OCI-LY7 (cell line): ENCODE measurements around the gene TMEM259. TPM values are rescaled to one million over a fixed set of nuclear protein-coding genes. Genes with fewer than 3 reads are reported as not detected.

ENCODE experiments used
- BruUV-seq: library from RNA; stranded (reverse); fragments of 400-500 nt; replicated peaks from 2 replicates; lab custom pipeline; 2021; lab: Mats Ljungman, UMichigan
- CTCF ChIA-PET: fragments of 300-600 bp; sonication (Branson Sonifier 250); formaldehyde crosslinking; loops from one replicate; lab custom pipeline; 2022; ENCODE audit warnings: antibody characterized with exemption; ENCODE audit not compliant: unreplicated experiment; lab: Charles Lee
- POLR2A ChIA-PET: fragments of 300-600 bp; sonication (Branson Sonifier 250); formaldehyde crosslinking; loops from one replicate; lab custom pipeline; 2022; ENCODE audit warnings: antibody characterized with exemption; lab: Charles Lee
- DNase-seq: peaks from one replicate; pipeline ENCODE4 v3.0.0-alpha.2; 2015; ENCODE audit warnings: low spot score
- H2AFZ ChIP-seq: fragments of 200-600 bp; sonication (generic), shearing (Covaris generic); 2 replicates; pipeline ENCODE4 v1.6.1; 2014; ENCODE audit warnings: mild to moderate bottlenecking, antibody characterized with exemption, low read length, moderate library complexity
- H3K27ac ChIP-seq: fragments of 200-600 bp; sonication (generic); 2 replicates; pipeline ENCODE4 v1.5.1; 2014; ENCODE audit warnings: mixed run types, low read depth, mild to moderate bottlenecking, moderate library complexity, low read length, inconsistent platforms; ENCODE audit not compliant: poor library complexity, severe bottlenecking
- H3K36me3 ChIP-seq: fragments of 200-600 bp; sonication (generic); 2 replicates; pipeline ENCODE4 v1.6.1; 2014; ENCODE audit warnings: mild to moderate bottlenecking, antibody characterized with exemption, low read length, moderate library complexity, mixed read lengths; ENCODE audit not compliant: insufficient read depth
- H3K4me1 ChIP-seq: fragments of 200-600 bp; sonication (generic); 2 replicates; pipeline ENCODE4 v1.5.1; 2014; ENCODE audit warnings: mild to moderate bottlenecking, low read length; ENCODE audit not compliant: insufficient read depth, poor library complexity, severe bottlenecking
- H3K4me2 ChIP-seq: fragments of 200-600 bp; sonication (generic); 2 replicates; pipeline ENCODE4 v1.6.1; 2014; ENCODE audit warnings: mild to moderate bottlenecking, low read length
- H3K4me3 ChIP-seq: fragments of 200-600 bp; sonication (generic); 2 replicates; pipeline ENCODE4 v1.5.1; 2014; ENCODE audit warnings: mild to moderate bottlenecking, low read depth, low read length; ENCODE audit not compliant: poor library complexity, severe bottlenecking
- H3K79me2 ChIP-seq: fragments of 200-600 bp; sonication (generic); 2 replicates; pipeline ENCODE4 v1.6.1; 2016; ENCODE audit warnings: low read depth, mild to moderate bottlenecking, low read length, moderate library complexity, mixed read lengths; ENCODE audit not compliant: insufficient read depth
- H3K9me2 ChIP-seq: fragments of 200-600 bp; sonication (generic); 2 replicates; pipeline ENCODE4 v1.6.1; 2016; ENCODE audit warnings: mild to moderate bottlenecking, low read length, mixed read lengths; ENCODE audit not compliant: insufficient read depth
- H3K9me3 ChIP-seq: fragments of 200-600 bp; sonication (generic); 2 replicates; pipeline ENCODE4 v1.6.1; 2014; ENCODE audit warnings: mild to moderate bottlenecking, mixed run types, low read length, mixed read lengths
- H4K20me1 ChIP-seq: fragments of 200-600 bp; sonication (generic); 2 replicates; pipeline ENCODE4 v1.6.1; 2014; ENCODE audit warnings: mild to moderate bottlenecking, antibody characterized with exemption, low read length, moderate library complexity, mixed read lengths; ENCODE audit not compliant: insufficient read depth
- EZH2phosphoT487 ChIP-seq: fragments of 200-600 bp; sonication (generic); IDR thresholded peaks from 2 replicates; pipeline ENCODE4 v1.6.1; 2018; ENCODE audit warnings: low read depth, borderline replicate concordance, mild to moderate bottlenecking, mixed run types, antibody characterized with exemption, low read length, moderate library complexity, mixed read lengths
- intact Hi-C: fragments of 100-400 bp; cut with micrococcal nuclease; formaldehyde crosslinking; loops from one replicate; pipeline ENCODE4 v1.10.0; 2022; ENCODE audit not compliant: unreplicated experiment
- total RNA-seq, 2 experiments: library from RNA; depleted of rRNA in 1 of 2; stranded (reverse); fragments of >200 nt in 1 of 2; shearing (Covaris generic) in 1 of 2; gene quantifications; 2 replicates each; pipeline ENCODE4 v1.2.3, GENCODE V29; 2014 to 2022
- TF ChIP-seq, protein P1 (sequence below): fragments of 200-600 bp; sonication (generic); conservative IDR thresholded peaks from 2 replicates; pipeline ENCODE4 v1.5.1; 2014; ENCODE audit warnings: mild to moderate bottlenecking, antibody characterized with exemption, low read length, moderate library complexity, mixed read lengths

Gene TMEM259
- total RNA-seq, 2 experiments from 2014 or later, result 169 to 195 TPM

DNA sequence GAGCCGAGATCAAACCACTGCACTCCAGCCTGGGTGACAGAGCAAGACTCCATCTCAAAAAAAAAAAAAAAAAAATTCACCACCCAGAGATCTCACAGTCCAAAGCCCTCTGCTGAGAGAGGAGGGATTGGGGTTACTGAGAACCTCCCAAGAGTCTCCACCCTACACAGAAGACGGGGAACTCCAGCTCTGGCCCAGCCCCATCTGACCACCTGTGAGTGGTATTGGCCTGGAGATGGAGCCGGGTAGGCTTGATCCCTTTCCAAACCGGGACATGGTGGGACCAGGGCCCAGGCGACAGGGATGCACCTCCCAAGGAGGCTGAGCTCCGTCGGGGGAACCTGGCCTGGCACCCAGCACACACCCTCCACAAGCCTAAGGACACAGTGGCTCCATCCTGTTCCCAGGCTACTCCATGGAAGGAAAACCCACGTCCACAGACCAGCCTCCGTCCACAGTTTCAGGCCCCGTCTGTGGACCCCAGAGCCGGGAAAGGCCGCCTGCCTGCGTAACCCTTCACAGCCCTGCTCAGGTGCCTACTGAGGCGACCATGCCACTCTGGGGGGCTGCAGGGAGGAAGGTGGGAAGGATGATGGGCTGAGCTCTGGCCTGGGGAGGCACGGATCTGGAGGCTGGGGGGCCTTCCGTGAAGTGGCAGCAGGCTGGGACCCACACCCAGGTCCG is 1.8 kb downstream of the TMEM259 start:
- POLR2A ChIA-PET, result interaction anchor here (0.5 to 0.6 kb wide), 2 partner anchors 13 to 171 kb away, joined by 3 read pairs; no protein-coding TSS in a partner anchor
- H2AFZ ChIP-seq, result no peak overlapping the region
- BruUV-seq, result no TSS peak
- intact Hi-C loops, result no loop called here
- no peak for DNase-seq
- H3K9me3 ChIP-seq, result no peaks in the 10 kb centered on the region
- H3K4me2 ChIP-seq, result peak overlapping the region; percentile 94
- peaks cover 62% of the 10 kb centered on the region for H3K79me2 ChIP-seq
- peak overlapping the region; percentile 76 for H3K27ac ChIP-seq
- peaks cover 55% of the 10 kb centered on the region for H3K36me3 ChIP-seq
- peak overlapping the region; percentile 96 for H3K4me3 ChIP-seq
- H3K9me2 ChIP-seq, result no peaks in the 10 kb centered on the region
- TF ChIP-seq EZH2phosphoT487, result no peak
- TF ChIP-seq, protein P1, sequence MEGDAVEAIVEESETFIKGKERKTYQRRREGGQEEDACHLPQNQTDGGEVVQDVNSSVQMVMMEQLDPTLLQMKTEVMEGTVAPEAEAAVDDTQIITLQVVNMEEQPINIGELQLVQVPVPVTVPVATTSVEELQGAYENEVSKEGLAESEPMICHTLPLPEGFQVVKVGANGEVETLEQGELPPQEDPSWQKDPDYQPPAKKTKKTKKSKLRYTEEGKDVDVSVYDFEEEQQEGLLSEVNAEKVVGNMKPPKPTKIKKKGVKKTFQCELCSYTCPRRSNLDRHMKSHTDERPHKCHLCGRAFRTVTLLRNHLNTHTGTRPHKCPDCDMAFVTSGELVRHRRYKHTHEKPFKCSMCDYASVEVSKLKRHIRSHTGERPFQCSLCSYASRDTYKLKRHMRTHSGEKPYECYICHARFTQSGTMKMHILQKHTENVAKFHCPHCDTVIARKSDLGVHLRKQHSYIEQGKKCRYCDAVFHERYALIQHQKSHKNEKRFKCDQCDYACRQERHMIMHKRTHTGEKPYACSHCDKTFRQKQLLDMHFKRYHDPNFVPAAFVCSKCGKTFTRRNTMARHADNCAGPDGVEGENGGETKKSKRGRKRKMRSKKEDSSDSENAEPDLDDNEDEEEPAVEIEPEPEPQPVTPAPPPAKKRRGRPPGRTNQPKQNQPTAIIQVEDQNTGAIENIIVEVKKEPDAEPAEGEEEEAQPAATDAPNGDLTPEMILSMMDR, result no peak
- CTCF ChIA-PET, result no interaction called here
- peaks cover 51% of the 10 kb centered on the region for H3K4me1 ChIP-seq
- H4K20me1 ChIP-seq, result peaks cover 10% of the 10 kb centered on the region

DNA sequence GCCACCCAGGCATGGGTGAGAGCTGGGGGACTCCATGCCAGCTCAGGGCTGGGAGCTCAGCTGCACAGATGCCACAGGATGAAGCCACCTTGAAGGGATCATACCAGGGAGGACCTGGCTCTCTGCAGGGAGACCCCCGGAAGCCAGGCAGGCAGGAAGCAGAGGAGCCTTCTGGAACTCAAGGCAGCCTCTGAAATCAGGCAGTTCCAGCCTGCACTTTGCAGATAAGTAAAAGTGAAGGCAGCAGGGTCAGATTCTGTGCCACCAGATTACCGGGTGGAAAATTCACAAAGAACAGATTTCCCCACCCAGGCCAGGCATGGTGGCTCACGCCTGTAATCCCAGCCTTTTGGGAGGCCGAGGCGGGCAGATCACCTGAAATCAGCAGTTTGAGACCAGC is 2.5 kb downstream of the TMEM259 start:
- Histone ChIP-seq H4K20me1 (peaks cover 10% of the 10 kb centered on the region), H3K79me2 (peaks cover 62% of the 10 kb centered on the region), H2AFZ (no peak overlapping the region), H3K27ac (no peak overlapping the region), H3K9me2 (no peaks in the 10 kb centered on the region), H3K36me3 (peaks cover 62% of the 10 kb centered on the region), H3K4me3 (peak overlapping the region; percentile 96), H3K4me2 (peak overlapping the region; percentile 94), H3K9me3 (no peaks in the 10 kb centered on the region), H3K4me1 (peaks cover 51% of the 10 kb centered on the region)
- intact Hi-C loops, result no loop called here
- CTCF ChIA-PET, result no interaction called here
- BruUV-seq, result no TSS peak
- DNase-seq, result no peak
- TF ChIP-seq EZH2phosphoT487, result no peak
- TF ChIP-seq, protein P1, result no peak
- POLR2A ChIA-PET, result no interaction called here

DNA sequence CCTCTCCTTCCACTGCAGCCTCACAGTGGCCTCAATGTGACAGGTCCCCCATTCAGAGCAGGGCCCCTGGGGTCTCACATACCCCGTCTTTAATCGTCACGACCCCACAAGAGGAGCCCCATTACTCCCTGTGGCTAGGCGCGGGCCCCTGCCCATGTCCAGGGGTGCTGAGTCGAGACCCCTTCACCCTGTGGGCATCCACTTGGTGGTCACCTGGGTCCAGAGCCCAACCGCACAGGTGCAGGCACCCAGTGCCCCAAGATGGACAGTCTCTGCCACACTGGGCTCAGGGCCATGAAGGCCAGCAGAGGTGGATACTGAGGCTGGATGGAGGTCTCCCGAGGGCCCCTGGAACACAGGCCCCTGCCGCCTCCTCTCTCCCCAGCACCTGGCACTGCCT is 3.0 kb downstream of the TMEM259 start:
- H3K9me3 ChIP-seq, result no peaks in the 10 kb centered on the region
- peak overlapping the region; percentile 94 for H3K4me2 ChIP-seq
- H2AFZ ChIP-seq, result no peak overlapping the region
- peak overlapping the region; percentile 15 for H3K4me3 ChIP-seq
- H3K27ac ChIP-seq, result no peak overlapping the region
- no peaks in the 10 kb centered on the region for H3K9me2 ChIP-seq
- peaks cover 48% of the 10 kb centered on the region for H3K4me1 ChIP-seq
- CTCF ChIA-PET, result no interaction called here
- peaks cover 10% of the 10 kb centered on the region for H4K20me1 ChIP-seq
- intact Hi-C loops, result no loop called here
- TF ChIP-seq EZH2phosphoT487, result no peak
- TF ChIP-seq, protein P1, result no peak
- peaks cover 66% of the 10 kb centered on the region for H3K36me3 ChIP-seq
- BruUV-seq, result no TSS peak
- H3K79me2 ChIP-seq, result peaks cover 62% of the 10 kb centered on the region
- DNase-seq, result no peak
- POLR2A ChIA-PET, result interaction anchor here (0.6 kb wide), 1 partner anchor 15 kb away, joined by 3 read pairs; no protein-coding TSS in a partner anchor
